Measurements from ENCODE around the gene CNST. TPM values are rescaled to one million over a fixed set of nuclear protein-coding genes. Genes with fewer than 3 reads are reported as not detected.

The CNST gene
- total and polyA plus RNA-seq, 2 of the 13 experiments (the other 11 are each of a cell fraction or from before 2014, with no cell fraction given): 6.3 to 12.4 TPM

DNA sequence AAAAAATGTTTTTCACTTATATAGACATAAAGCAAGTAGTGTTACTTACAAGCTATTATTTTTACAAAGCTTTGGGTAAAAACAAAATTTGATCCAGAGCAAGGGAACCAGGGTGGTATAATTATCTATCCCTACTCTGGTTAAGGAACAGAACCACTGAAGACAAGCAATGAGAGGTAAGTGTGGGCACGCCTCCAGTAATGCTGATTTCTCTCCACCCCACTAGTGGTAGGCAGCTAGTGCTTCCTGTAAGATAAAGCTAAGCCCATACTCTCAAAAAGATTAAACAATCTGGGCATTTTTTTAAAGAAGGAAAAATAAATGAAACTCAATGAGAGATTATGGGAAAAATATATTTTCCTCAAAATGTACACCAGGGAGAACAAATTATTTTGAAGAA is 22.3 kb upstream of the CNST start:
- TF ChIP-seq CCDC6 (CRISPR knock-in tag; IDR thresholded peaks at IDR 0.05) (no peak), JUNB (CRISPR knock-in tag; IDR thresholded peaks at IDR 0.05; ENCODE audit: borderline replicate concordance) (no peak), RBAK (CRISPR knock-in tag; IDR thresholded peaks at IDR 0.05) (no peak), MED8 (CRISPR knock-in tag; IDR thresholded peaks at IDR 0.05; ENCODE audit: insufficient replicate concordance) (no peak), ZNF747 (CRISPR knock-in tag; IDR thresholded peaks at IDR 0.05; ENCODE audit: borderline replicate concordance) (no peak), TBX3 (IDR thresholded peaks at IDR 0.05; ENCODE audit: borderline replicate concordance) (no peak), CHCHD3 (CRISPR knock-in tag; IDR thresholded peaks at IDR 0.05) (no peak), ZNF484 (CRISPR knock-in tag; IDR thresholded peaks at IDR 0.05; ENCODE audit: borderline replicate concordance, low read depth) (no peak), ZFX (CRISPR knock-in tag; IDR thresholded peaks at IDR 0.05; ENCODE audit: low read depth) (no peak), MXD1 (CRISPR knock-in tag; IDR thresholded peaks at IDR 0.05) (no peak), TP53 (CRISPR knock-in tag; conservative IDR thresholded peaks at IDR 0.05) (no peak), ZNF180 (CRISPR knock-in tag; IDR thresholded peaks at IDR 0.05; ENCODE audit: borderline replicate concordance, low read depth) (no peak), ZNF616 (CRISPR knock-in tag; IDR thresholded peaks at IDR 0.05; ENCODE audit: low read depth) (no peak), CBX2 (IDR thresholded peaks at IDR 0.05; ENCODE audit: low read depth, low read length) (no peak), CBX2 (CRISPR knock-in tag; IDR thresholded peaks at IDR 0.05; ENCODE audit: low read depth) (no peak)
- TF ChIP-seq, protein P1, sequence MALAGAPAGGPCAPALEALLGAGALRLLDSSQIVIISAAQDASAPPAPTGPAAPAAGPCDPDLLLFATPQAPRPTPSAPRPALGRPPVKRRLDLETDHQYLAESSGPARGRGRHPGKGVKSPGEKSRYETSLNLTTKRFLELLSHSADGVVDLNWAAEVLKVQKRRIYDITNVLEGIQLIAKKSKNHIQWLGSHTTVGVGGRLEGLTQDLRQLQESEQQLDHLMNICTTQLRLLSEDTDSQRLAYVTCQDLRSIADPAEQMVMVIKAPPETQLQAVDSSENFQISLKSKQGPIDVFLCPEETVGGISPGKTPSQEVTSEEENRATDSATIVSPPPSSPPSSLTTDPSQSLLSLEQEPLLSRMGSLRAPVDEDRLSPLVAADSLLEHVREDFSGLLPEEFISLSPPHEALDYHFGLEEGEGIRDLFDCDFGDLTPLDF (CRISPR knock-in tag; IDR thresholded peaks at IDR 0.05): no peak
- TF ChIP-seq, protein P2, sequence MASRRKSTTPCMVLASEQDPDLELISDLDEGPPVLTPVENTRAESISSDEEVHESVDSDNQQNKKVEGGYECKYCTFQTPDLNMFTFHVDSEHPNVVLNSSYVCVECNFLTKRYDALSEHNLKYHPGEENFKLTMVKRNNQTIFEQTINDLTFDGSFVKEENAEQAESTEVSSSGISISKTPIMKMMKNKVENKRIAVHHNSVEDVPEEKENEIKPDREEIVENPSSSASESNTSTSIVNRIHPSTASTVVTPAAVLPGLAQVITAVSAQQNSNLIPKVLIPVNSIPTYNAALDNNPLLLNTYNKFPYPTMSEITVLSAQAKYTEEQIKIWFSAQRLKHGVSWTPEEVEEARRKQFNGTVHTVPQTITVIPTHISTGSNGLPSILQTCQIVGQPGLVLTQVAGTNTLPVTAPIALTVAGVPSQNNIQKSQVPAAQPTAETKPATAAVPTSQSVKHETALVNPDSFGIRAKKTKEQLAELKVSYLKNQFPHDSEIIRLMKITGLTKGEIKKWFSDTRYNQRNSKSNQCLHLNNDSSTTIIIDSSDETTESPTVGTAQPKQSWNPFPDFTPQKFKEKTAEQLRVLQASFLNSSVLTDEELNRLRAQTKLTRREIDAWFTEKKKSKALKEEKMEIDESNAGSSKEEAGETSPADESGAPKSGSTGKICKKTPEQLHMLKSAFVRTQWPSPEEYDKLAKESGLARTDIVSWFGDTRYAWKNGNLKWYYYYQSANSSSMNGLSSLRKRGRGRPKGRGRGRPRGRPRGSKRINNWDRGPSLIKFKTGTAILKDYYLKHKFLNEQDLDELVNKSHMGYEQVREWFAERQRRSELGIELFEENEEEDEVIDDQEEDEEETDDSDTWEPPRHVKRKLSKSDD (CRISPR knock-in tag; IDR thresholded peaks at IDR 0.05; ENCODE audit: low read depth): no peak
- TF ChIP-seq, protein P3, sequence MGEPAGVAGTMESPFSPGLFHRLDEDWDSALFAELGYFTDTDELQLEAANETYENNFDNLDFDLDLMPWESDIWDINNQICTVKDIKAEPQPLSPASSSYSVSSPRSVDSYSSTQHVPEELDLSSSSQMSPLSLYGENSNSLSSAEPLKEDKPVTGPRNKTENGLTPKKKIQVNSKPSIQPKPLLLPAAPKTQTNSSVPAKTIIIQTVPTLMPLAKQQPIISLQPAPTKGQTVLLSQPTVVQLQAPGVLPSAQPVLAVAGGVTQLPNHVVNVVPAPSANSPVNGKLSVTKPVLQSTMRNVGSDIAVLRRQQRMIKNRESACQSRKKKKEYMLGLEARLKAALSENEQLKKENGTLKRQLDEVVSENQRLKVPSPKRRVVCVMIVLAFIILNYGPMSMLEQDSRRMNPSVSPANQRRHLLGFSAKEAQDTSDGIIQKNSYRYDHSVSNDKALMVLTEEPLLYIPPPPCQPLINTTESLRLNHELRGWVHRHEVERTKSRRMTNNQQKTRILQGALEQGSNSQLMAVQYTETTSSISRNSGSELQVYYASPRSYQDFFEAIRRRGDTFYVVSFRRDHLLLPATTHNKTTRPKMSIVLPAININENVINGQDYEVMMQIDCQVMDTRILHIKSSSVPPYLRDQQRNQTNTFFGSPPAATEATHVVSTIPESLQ (CRISPR knock-in tag; conservative IDR thresholded peaks at IDR 0.05): no peak
- TF ChIP-seq, protein P4, sequence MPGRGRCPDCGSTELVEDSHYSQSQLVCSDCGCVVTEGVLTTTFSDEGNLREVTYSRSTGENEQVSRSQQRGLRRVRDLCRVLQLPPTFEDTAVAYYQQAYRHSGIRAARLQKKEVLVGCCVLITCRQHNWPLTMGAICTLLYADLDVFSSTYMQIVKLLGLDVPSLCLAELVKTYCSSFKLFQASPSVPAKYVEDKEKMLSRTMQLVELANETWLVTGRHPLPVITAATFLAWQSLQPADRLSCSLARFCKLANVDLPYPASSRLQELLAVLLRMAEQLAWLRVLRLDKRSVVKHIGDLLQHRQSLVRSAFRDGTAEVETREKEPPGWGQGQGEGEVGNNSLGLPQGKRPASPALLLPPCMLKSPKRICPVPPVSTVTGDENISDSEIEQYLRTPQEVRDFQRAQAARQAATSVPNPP (CRISPR knock-in tag; IDR thresholded peaks at IDR 0.05): no peak
- H3K36me3 ChIP-seq (replicated peaks in 1 of 2; ENCODE audit: control insufficient read depth in 1 of 2, insufficient read depth in 2 of 2, low read length in 2 of 2): peaks cover 16 to 49% of the 10 kb centered on the region in 2 experiments

More for the DNA sequence above, 22.3 kb upstream of the CNST start:
- ChIA-PET POLR2A (no interaction called here), CTCF (ENCODE audit: low intra/inter-chr PET ratio, low total read pairs) (no interaction called here)
- DNase-seq (ENCODE audit: low spot score) (no peak), ATAC-seq (no peak), FAIRE-seq (no peak)
- Histone ChIP-seq H3K4me3 (replicated peaks in 1 of 3; ENCODE audit: insufficient read depth in 1 of 3, low read depth in 2 of 3, low read length in 3 of 3) (no peak overlapping the region), H4K20me1 (ENCODE audit: insufficient read depth, low read length) (no peaks in the 10 kb centered on the region), H3K9ac (ENCODE audit: insufficient read depth, low read depth, low read length) (no peak overlapping the region), H3K4me2 (ENCODE audit: low read depth, low read length) (no peak overlapping the region), H3K4me1 (ENCODE audit: insufficient read depth, low read length) (no peaks in the 10 kb centered on the region), H3K27ac (ENCODE audit: extremely low read length, insufficient read depth, low read length) (no peak overlapping the region), H3K9me3 (ENCODE audit: low read length) (no peaks in the 10 kb centered on the region), H2AFZ (ENCODE audit: low read length) (no peak overlapping the region), H3K79me2 (ENCODE audit: insufficient read depth, low read length) (no peaks in the 10 kb centered on the region), H3K27me3 (ENCODE audit: control insufficient read depth in 1 of 2, insufficient read depth in 2 of 2, low read length in 2 of 2) (no peaks in the 10 kb centered on the region)
- in situ Hi-C loops (cut with HindIII; ENCODE audit: extremely low pct_ligation_motif_present, low pct_unique_long_range_greater_than_20kb) (no loop called here), intact Hi-C loops (cut with micrococcal nuclease; ENCODE audit: unreplicated experiment) (no loop called here)
- WGBS (ENCODE audit: low lambda C conversion rate): 100% methylated on average over 1 of the region's 1 CpG
- no TSS peak for BruUV-seq (replicated peaks)

All from HepG2 (cell line).